K562 (cell line): ENCODE measurements around the gene CTNNA3. TPM values are rescaled to one million over a fixed set of nuclear protein-coding genes. Genes with fewer than 3 reads are reported as not detected.
A peak's percentile ranks its signal among the peaks of the same experiment; 100 is the strongest.

Experiments used
- ATAC-seq: fragments of 200-7000 bp; cut with Tn5 transposase; 3 replicates; pipeline ENCODE4 v1.9.1; 2020; ENCODE audit warnings: moderate library complexity
- BruUV-seq: library from RNA; stranded (reverse); fragments of 400-500 nt; replicated peaks from 2 replicates; lab custom pipeline; 2021; lab: Mats Ljungman, UMichigan
- CTCF ChIA-PET: fragments of 300-600 bp; formaldehyde crosslinking; extraction: SDS; loops from one replicate; lab custom pipeline; 2021; ENCODE audit warnings: low intra/inter-chr PET ratio; lab: Yijun Ruan, JAX
- POLR2A ChIA-PET: fragments of 300-600, 350-650 bp; sonication (Branson Sonifier 250); formaldehyde crosslinking; extraction: SDS; loops from one replicate; lab custom pipeline; 2021; ENCODE audit warnings: antibody characterized with exemption, inconsistent platforms; lab: Yijun Ruan, JAX
- DNase-seq, 4 experiments: peaks; one replicate each; pipeline versions ENCODE4 v3.0.0 to v3.0.0-alpha.2; 2011 to 2018; ENCODE audit warnings: low spot score in 3 of 4, mixed read lengths in 3 of 4; ENCODE audit errors: extremely low read depth in 1 of 4
- FAIRE-seq: peaks from 2 replicates; lab custom pipeline; 2011; peaks lifted over from hg19 to GRCh38; lab: Jason Lieb, UNC
- H2AFZ ChIP-seq: 2 replicates; pipeline ENCODE4 v1.6.0; 2011; ENCODE audit warnings: low read depth, low read length, control low read depth, inconsistent platforms
- H3K27ac ChIP-seq: fragments of 200-600 bp; 3 replicates; pipeline ENCODE4 v1.8.0; 2011; ENCODE audit warnings: low read depth, mild to moderate bottlenecking, control low read depth, inconsistent platforms, low read length, moderate library complexity, mixed read lengths; ENCODE audit errors: extremely low read depth
- H3K27me3 ChIP-seq, 2 experiments: fragments of 300-600 bp in 1 of 2; 2 replicates in 1 of 2; 3 replicates in 1 of 2; pipeline versions ENCODE4 v1.6.0 to v1.8.0; 2011; ENCODE audit warnings: inconsistent platforms in 2 of 2, low read length in 2 of 2, mild to moderate bottlenecking in 1 of 2, mixed read lengths in 1 of 2, moderate library complexity in 1 of 2; ENCODE audit not compliant: control insufficient read depth in 2 of 2, insufficient read depth in 2 of 2
- H3K36me3 ChIP-seq: fragments of 300-600 bp; 3 replicates; pipeline ENCODE4 v1.8.0; 2011; ENCODE audit warnings: mild to moderate bottlenecking, low read length, inconsistent platforms; ENCODE audit not compliant: control insufficient read depth, insufficient read depth
- H3K4me1 ChIP-seq, 2 experiments: fragments of 200-600 bp in 1 of 2; replicated peaks in 1 of 2; 2 replicates in 1 of 2; 3 replicates in 1 of 2; pipeline versions ENCODE4 v1.5.1 to v1.8.0; 2011; ENCODE audit warnings: inconsistent platforms in 2 of 2, low read length in 2 of 2, mild to moderate bottlenecking in 1 of 2, mixed read lengths in 1 of 2, moderate library complexity in 1 of 2; ENCODE audit not compliant: control insufficient read depth in 2 of 2, insufficient read depth in 2 of 2
- H3K4me2 ChIP-seq: 2 replicates; pipeline ENCODE4 v1.6.1; 2011; ENCODE audit warnings: low read length, control low read depth, inconsistent platforms, mixed read lengths; ENCODE audit not compliant: insufficient read depth
- H3K4me3 ChIP-seq: fragments of 200-600 bp; sonication (generic), shearing (Covaris generic); 2 replicates; pipeline ENCODE4 v1.5.1; 2016; ENCODE audit warnings: control low read depth, inconsistent platforms
- H3K79me2 ChIP-seq: fragments of 200-600 bp; 3 replicates; pipeline ENCODE4 v1.8.0; 2011; ENCODE audit warnings: low read length, inconsistent platforms; ENCODE audit not compliant: control insufficient read depth, insufficient read depth
- H3K9ac ChIP-seq, 2 experiments: 2 replicates each; pipeline versions ENCODE4 v1.6.0 to v1.6.1; 2011; ENCODE audit warnings: low read depth in 2 of 2, low read length in 2 of 2, control low read depth in 1 of 2, inconsistent platforms in 1 of 2, mild to moderate bottlenecking in 1 of 2, mixed read lengths in 1 of 2; ENCODE audit not compliant: insufficient read depth in 1 of 2
- H3K9me1 ChIP-seq: one replicate; pipeline ENCODE4 v1.6.0; 2011; ENCODE audit warnings: inconsistent platforms, mild to moderate bottlenecking, low read length, moderate library complexity; ENCODE audit not compliant: control insufficient read depth, insufficient read depth
- H3K9me3 ChIP-seq: replicated peaks from 2 replicates; pipeline ENCODE4 v1.5.1; 2011; ENCODE audit warnings: low read depth, low read length, inconsistent platforms; ENCODE audit not compliant: control insufficient read depth, insufficient read depth
- H4K20me1 ChIP-seq: replicated peaks from 2 replicates; pipeline ENCODE4 v1.6.1; 2011; ENCODE audit warnings: low read length, inconsistent platforms, mixed read lengths; ENCODE audit not compliant: control insufficient read depth, insufficient read depth
- GATA2 ChIP-seq: sonication (generic); formaldehyde crosslinking; IDR thresholded peaks from 2 replicates; pipeline ENCODE4 v1.4.0; 2020; ENCODE audit warnings: mild to moderate bottlenecking, missing genetic modification reagents
- MTA1 ChIP-seq: fragments of 450-650 bp; IDR thresholded peaks from 2 replicates; pipeline ENCODE4 v1.6.1; 2017; ENCODE audit warnings: borderline replicate concordance
- NELFE ChIP-seq: IDR thresholded peaks from 2 replicates; pipeline ENCODE4 v1.6.1; 2011; ENCODE audit warnings: mild to moderate bottlenecking; ENCODE audit not compliant: insufficient read depth, insufficient read length
- NFE2L1 ChIP-seq: fragments of 450-650 bp; IDR thresholded peaks from 2 replicates; pipeline ENCODE4 v1.6.1; 2016; ENCODE audit warnings: missing genetic modification characterization, low read depth, mild to moderate bottlenecking, missing compliant biosample characterization, moderate library complexity, borderline replicate concordance
- ZFP36 ChIP-seq: fragments of 150-350 bp; IDR thresholded peaks from 2 replicates; pipeline ENCODE4 v1.6.1; 2018; ENCODE audit warnings: low read length, low read depth; ENCODE audit not compliant: partially characterized antibody
- WGBS: fragments of 100-300 bp; shearing (Covaris generic); methylation state at CpG from one replicate; pipeline ENCODE4 v1.1.6; 2016; ENCODE audit warnings: low coverage, mixed read lengths; ENCODE audit not compliant: insufficient coverage; ENCODE audit errors: missing lambda C conversion rate; 5-methylcytosine and 5-hydroxymethylcytosine counted together
- in situ Hi-C: fragments of 300-500 bp; cut with MboI; formaldehyde crosslinking; loops from 4 replicates; pipeline ENCODE4 v1.15.0; 2018; ENCODE audit warnings: inconsistent platforms, mixed read lengths
- intact Hi-C: fragments of 100-400 bp; cut with micrococcal nuclease; formaldehyde crosslinking; loops from 2 replicates; pipeline ENCODE4 v1.14.2; 2022
- polyA plus RNA-seq, 8 experiments: library from polyadenylated mRNA; depleted of rRNA in 4 of 8; stranded (reverse) in 5 of 8; unstranded in 3 of 8; fragments of >200 nt; fragmentation: Nextera tagmentation in 2 of 8; fragmentation: Illumina TruSeq in 1 of 8; extraction: Ambion mirVana in 2 of 8; extraction: Trizol in 1 of 8; gene quantifications; 2 replicates each; pipeline versions ENCODE4 v1.2.1 to v1.2.3, GENCODE V29; 2011 to 2014; ENCODE audit warnings: inconsistent platforms in 1 of 8, missing spikeins in 1 of 8
- total RNA-seq, 7 experiments: library from RNA; depleted of rRNA in 6 of 7; stranded (reverse); fragments of >200 nt in 6 of 7; fragmentation: Illumina TruSeq in 2 of 7; extraction: Trizol in 2 of 7; gene quantifications; 2 replicates each; pipeline versions ENCODE4 v1.2.1 to v1.2.3, GENCODE V29; 2011 to 2021; ENCODE audit warnings: low replicate concordance in 1 of 7

CTNNA3 gene
- total and polyA plus RNA-seq, 9 of the 15 experiments (the other 6 are each of a cell fraction or from before 2014, with no cell fraction given) = 0.04 TPM; not detected in 8

DNA sequence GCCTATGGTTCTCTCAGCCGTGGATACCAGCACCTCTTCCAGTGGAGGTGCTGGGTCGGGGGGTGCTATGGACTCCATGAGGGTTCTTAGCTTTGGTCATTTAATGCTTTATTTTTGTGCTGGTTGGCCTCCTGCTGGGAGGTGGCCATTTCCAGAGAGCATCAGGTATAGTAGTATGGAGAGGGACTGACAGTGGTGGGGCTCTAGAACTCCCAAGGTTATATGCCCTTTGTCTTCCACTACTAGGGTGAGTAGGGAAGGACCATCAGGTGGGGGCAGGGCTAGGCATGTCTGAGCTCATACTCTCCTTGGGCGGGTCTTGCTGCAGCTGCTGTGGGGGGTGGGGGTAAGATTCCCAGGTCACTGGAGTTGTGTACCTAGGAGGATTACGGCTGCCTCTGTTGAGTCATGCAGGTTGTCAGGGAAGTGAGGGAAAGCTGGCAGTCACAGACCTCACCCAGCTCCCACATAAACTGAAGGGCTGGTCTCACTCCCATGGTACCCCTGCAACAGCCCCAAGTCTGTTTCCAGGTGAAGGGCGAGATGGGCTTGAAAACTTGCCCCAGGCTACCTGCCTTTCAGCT lies 1533.3 kb downstream of the CTNNA3 start:
- no TSS peak for BruUV-seq
- Histone ChIP-seq H3K4me3 (no peak overlapping the region), H3K9ac (no peak overlapping the region), H3K36me3 (no peaks in the 10 kb centered on the region), H3K27me3 (no peaks in the 10 kb centered on the region), H3K4me2 (no peak overlapping the region), H3K79me2 (no peaks in the 10 kb centered on the region), H4K20me1 (no peaks in the 10 kb centered on the region), H3K27ac (no peak overlapping the region), H3K9me1 (no peaks in the 10 kb centered on the region), H2AFZ (no peak overlapping the region), H3K9me3 (0 out of 2 replicates have a peak, but pooled peaks cover 1% of the 10 kb centered on the region), H3K4me1 (no peaks in the 10 kb centered on the region)
- TF ChIP-seq MTA1 (no peak), GATA2 (no peak), ZFP36 (peak; percentile 49), NELFE (no peak), NFE2L1 (tag) (no peak)
- no peak for ATAC-seq
- 0% methylated on average over 5 of the region's 5 CpGs for WGBS
- FAIRE-seq = no peak
- CTCF ChIA-PET = no interaction called here
- intact Hi-C loops = no loop called here
- POLR2A ChIA-PET = no interaction called here
- DNase-seq = no peak
- in situ Hi-C loops = no loop called here

DNA sequence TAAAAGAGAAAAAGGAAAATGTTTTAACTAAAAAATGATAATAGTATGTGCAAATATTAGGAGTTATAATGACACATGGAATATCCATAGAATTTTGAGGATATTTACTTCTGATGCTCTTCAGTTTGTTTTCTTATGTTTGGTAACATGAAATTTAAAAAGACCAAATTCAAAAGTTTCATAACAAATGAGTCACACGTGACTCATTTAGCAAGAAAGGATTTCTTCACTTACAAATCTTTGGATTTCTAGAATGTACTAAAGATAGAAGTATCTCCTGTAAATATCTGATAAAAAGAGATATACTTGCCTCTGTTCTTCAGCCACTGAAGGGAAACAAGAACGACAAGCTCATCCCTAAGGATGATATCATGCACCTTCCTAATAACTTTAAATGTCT lies 1544.6 kb downstream of the CTNNA3 start:
- Histone ChIP-seq H3K4me1 (no peaks in the 10 kb centered on the region), H3K4me3 (no peak overlapping the region), H4K20me1 (no peaks in the 10 kb centered on the region), H3K9me3 (no peaks in the 10 kb centered on the region; the same call in 1 of the 2 replicates), H3K9me1 (no peaks in the 10 kb centered on the region), H3K36me3 (no peaks in the 10 kb centered on the region), H3K27ac (no peak overlapping the region), H3K4me2 (no peak overlapping the region), H3K27me3 (no peaks in the 10 kb centered on the region), H3K79me2 (no peaks in the 10 kb centered on the region), H2AFZ (no peak overlapping the region), H3K9ac (no peak overlapping the region)
- ChIA-PET CTCF (no interaction called here), POLR2A (no interaction called here)
- in situ Hi-C loops = no loop called here
- FAIRE-seq (no peak), DNase-seq (no peak), ATAC-seq (no peak)
- BruUV-seq = no TSS peak
- no peak for TF ChIP-seq NFE2L1 (tag)
- WGBS = 2% methylated on average over 2 of the region's 2 CpGs
- intact Hi-C loops = no loop called here
